A673 (cell line): ENCODE data around the gene PPP1R11. TPM values are rescaled to one million over a fixed set of nuclear protein-coding genes. Genes with fewer than 3 reads are reported as not detected.
A peak's percentile ranks its signal among the peaks of the same experiment; 100 is the strongest.

Experiments
- BruUV-seq: library from RNA; stranded (reverse); fragments of 400-500 nt; replicated peaks from 2 replicates; lab custom pipeline; 2021; lab: Mats Ljungman, UMichigan
- CTCF ChIA-PET: fragments of 300-600 bp; sonication (Branson Sonifier 250); formaldehyde crosslinking; loops from one replicate; lab custom pipeline; 2022; ENCODE audit warnings: antibody characterized with exemption; lab: Charles Lee
- POLR2A ChIA-PET: fragments of 300-600 bp; sonication (Branson Sonifier 250); formaldehyde crosslinking; loops from one replicate; lab custom pipeline; 2022; ENCODE audit warnings: antibody characterized with exemption; ENCODE audit not compliant: low non-redundant PET; lab: Charles Lee
- DNase-seq: peaks from one replicate; pipeline ENCODE4 v3.0.0-alpha.2; 2015; ENCODE audit warnings: low spot score
- H3K27ac ChIP-seq: fragments of 200-600 bp; sonication (generic); 2 replicates; pipeline ENCODE4 v1.5.1; 2016; ENCODE audit warnings: mixed run types, low read depth, mild to moderate bottlenecking, mixed read lengths, antibody characterized with exemption, low read length; ENCODE audit not compliant: poor library complexity, severe bottlenecking
- H3K27me3 ChIP-seq: fragments of 200-600 bp; sonication (generic); replicated peaks from 2 replicates; pipeline ENCODE4 v1.6.1; 2017; ENCODE audit warnings: mixed run types, low read depth, mild to moderate bottlenecking, mixed read lengths, antibody characterized with exemption, low read length; ENCODE audit not compliant: insufficient read depth, poor library complexity
- H3K36me3 ChIP-seq: fragments of 200-600 bp; sonication (generic); 2 replicates; pipeline ENCODE4 v1.6.1; 2016; ENCODE audit warnings: mixed run types, mild to moderate bottlenecking, mixed read lengths, antibody characterized with exemption, low read length; ENCODE audit not compliant: insufficient read depth, poor library complexity, severe bottlenecking
- H3K4me1 ChIP-seq: fragments of 200-600 bp; sonication (generic); 2 replicates; pipeline ENCODE4 v1.6.1; 2017; ENCODE audit warnings: mixed run types, mild to moderate bottlenecking, mixed read lengths, antibody characterized with exemption, low read length; ENCODE audit not compliant: insufficient read depth, poor library complexity, severe bottlenecking
- H3K4me3 ChIP-seq: fragments of 200-600 bp; sonication (generic); 2 replicates; pipeline ENCODE4 v1.5.1; 2016; ENCODE audit warnings: low read depth, mixed run types, mild to moderate bottlenecking, mixed read lengths, low read length; ENCODE audit not compliant: poor library complexity, severe bottlenecking
- H3K9me3 ChIP-seq: fragments of 200-600 bp; sonication (generic); 2 replicates; pipeline ENCODE4 v1.6.1; 2016; ENCODE audit warnings: mixed run types, low read depth, mild to moderate bottlenecking, mixed read lengths, antibody characterized with exemption, low read length; ENCODE audit not compliant: poor library complexity, severe bottlenecking
- EZH2 ChIP-seq: fragments of 200-600 bp; sonication (generic); IDR thresholded peaks from 2 replicates; pipeline ENCODE4 v1.6.1; 2017; ENCODE audit warnings: borderline replicate concordance, low read depth, mild to moderate bottlenecking, mixed read lengths, antibody characterized with exemption, low read length; ENCODE audit not compliant: poor library complexity, severe bottlenecking
- intact Hi-C: fragments of 100-400 bp; cut with micrococcal nuclease; formaldehyde crosslinking; loops from one replicate; pipeline ENCODE4 v1.10.0; 2022; ENCODE audit not compliant: unreplicated experiment
- total RNA-seq: library from RNA; stranded (reverse); gene quantifications from 2 replicates; pipeline ENCODE4 v1.2.3, GENCODE V29; 2021
- TF ChIP-seq, protein P1 (sequence below): fragments of 300-800, 200-600 bp; sonication (generic); conservative IDR thresholded peaks from 2 replicates; pipeline ENCODE4 v1.5.1; 2017; ENCODE audit warnings: low read depth, mild to moderate bottlenecking, antibody characterized with exemption, low read length, moderate library complexity, mixed read lengths

The PPP1R11 gene
- total RNA-seq, 1 experiment from 2014 or later = 46.2 TPM

DNA sequence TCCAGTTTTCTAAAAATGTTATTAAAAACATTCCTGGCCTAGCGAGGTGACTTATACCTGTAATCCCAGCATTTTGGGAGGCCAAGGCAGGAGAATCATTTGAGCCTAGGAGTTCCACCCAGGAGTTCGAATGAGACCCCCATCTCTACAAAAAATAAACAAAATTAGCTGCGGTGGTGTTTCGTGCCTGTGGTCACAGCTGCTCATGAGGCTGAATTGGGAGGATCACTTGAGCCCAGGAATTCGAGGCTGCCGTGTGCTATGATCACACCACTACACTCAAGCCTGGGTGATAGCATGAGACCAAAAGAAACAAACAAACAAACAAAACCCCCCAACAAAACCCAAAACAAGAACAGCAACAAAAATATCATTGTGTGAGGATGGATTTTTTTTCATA lies 25.8 kb upstream of the PPP1R11 start:
- Histone ChIP-seq H3K4me1 (peaks cover 9% of the 10 kb centered on the region), H3K36me3 (no peaks in the 10 kb centered on the region), H3K27me3 (no peaks in the 10 kb centered on the region), H3K4me3 (no peak overlapping the region), H3K27ac (no peak overlapping the region), H3K9me3 (no peaks in the 10 kb centered on the region)
- DNase-seq = no peak
- intact Hi-C loops = no loop called here
- ChIA-PET POLR2A (no interaction called here), CTCF (no interaction called here)
- no TSS peak for BruUV-seq
- no peak for TF ChIP-seq EZH2
- TF ChIP-seq, protein P1, sequence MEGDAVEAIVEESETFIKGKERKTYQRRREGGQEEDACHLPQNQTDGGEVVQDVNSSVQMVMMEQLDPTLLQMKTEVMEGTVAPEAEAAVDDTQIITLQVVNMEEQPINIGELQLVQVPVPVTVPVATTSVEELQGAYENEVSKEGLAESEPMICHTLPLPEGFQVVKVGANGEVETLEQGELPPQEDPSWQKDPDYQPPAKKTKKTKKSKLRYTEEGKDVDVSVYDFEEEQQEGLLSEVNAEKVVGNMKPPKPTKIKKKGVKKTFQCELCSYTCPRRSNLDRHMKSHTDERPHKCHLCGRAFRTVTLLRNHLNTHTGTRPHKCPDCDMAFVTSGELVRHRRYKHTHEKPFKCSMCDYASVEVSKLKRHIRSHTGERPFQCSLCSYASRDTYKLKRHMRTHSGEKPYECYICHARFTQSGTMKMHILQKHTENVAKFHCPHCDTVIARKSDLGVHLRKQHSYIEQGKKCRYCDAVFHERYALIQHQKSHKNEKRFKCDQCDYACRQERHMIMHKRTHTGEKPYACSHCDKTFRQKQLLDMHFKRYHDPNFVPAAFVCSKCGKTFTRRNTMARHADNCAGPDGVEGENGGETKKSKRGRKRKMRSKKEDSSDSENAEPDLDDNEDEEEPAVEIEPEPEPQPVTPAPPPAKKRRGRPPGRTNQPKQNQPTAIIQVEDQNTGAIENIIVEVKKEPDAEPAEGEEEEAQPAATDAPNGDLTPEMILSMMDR = no peak

DNA sequence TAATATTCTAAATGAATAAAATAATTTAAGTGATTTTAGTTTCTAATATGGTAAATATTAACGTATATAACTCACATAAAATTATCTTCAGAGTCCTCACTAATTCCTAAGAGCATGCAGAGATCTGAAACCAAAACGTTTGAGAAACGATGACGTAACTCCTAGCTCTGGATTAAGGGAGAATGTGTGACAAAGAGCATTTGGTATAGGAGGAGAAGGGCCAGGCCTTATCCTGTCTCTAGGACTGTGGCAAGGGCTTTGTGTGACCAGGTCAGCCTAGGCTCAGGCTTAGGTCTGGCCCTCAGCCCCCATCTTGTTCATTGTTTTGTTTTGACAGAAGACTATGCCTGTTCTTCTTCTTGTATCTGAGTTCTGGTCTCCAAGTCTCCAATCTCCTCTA lies 25.2 kb upstream of the PPP1R11 start:
- ChIA-PET POLR2A (no interaction called here), CTCF (no interaction called here)
- H3K4me1 ChIP-seq = peaks cover 9% of the 10 kb centered on the region
- no peak for TF ChIP-seq EZH2
- TF ChIP-seq, protein P1 = no peak
- H3K36me3 ChIP-seq = no peaks in the 10 kb centered on the region
- H3K27ac ChIP-seq = no peak overlapping the region
- intact Hi-C loops = no loop called here
- peak; percentile 6 for DNase-seq
- H3K9me3 ChIP-seq = no peaks in the 10 kb centered on the region
- no peak overlapping the region for H3K4me3 ChIP-seq
- BruUV-seq = no TSS peak
- no peaks in the 10 kb centered on the region for H3K27me3 ChIP-seq

DNA sequence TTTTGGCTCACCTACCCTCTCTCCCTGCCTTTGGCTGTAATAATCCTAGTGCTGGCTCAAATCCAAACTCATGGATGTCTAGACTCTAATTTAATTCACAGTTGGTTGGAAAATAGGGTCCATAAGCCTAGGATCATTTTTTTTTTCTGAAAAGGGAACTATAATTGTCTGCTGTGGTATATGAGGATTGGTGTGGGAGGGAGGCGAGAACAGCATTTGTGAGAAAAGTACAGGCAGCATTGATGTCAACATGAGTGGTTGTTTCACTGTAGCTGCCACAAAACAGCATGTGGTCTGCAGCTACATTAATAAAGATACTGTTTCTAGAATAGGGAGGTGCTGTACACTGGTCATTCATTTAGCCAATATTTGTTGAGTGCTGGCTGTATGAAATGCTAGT lies 24.5 kb upstream of the PPP1R11 start:
- POLR2A ChIA-PET = no interaction called here
- Histone ChIP-seq H3K4me3 (no peak overlapping the region), H3K27ac (no peak overlapping the region), H3K36me3 (no peaks in the 10 kb centered on the region), H3K9me3 (no peaks in the 10 kb centered on the region), H3K4me1 (peaks cover 9% of the 10 kb centered on the region), H3K27me3 (no peaks in the 10 kb centered on the region)
- intact Hi-C loops = no loop called here
- no peak for DNase-seq
- BruUV-seq = no TSS peak
- CTCF ChIA-PET = no interaction called here
- TF ChIP-seq, protein P1 = no peak
